Panc1 (cell line): ENCODE data around the gene PIK3CD. TPM values are rescaled to one million over a fixed set of nuclear protein-coding genes. Genes with fewer than 3 reads are reported as not detected.

Source experiments
- ATAC-seq: fragments of 200-7000 bp; cut with Tn5 transposase; 2 replicates; pipeline ENCODE4 v1.9.1; 2020; ENCODE audit warnings: mild to moderate bottlenecking, moderate library complexity
- BruUV-seq: library from RNA; stranded (reverse); fragments of 400-500 nt; replicated peaks from 2 replicates; lab custom pipeline; 2021; lab: Mats Ljungman, UMichigan
- CTCF ChIA-PET: fragments of 300-600 bp; sonication (Branson Sonifier 250); formaldehyde crosslinking; loops from one replicate; lab custom pipeline; 2022; ENCODE audit warnings: antibody characterized with exemption; lab: Charles Lee
- POLR2A ChIA-PET: fragments of 300-600 bp; sonication (Branson Sonifier 250); formaldehyde crosslinking; loops from one replicate; lab custom pipeline; 2022; ENCODE audit warnings: antibody characterized with exemption; lab: Charles Lee
- DNase-seq: peaks from one replicate; pipeline ENCODE4 v3.0.0-alpha.2; 2010; ENCODE audit warnings: low read depth, low spot score
- H3K27ac ChIP-seq: 2 replicates; pipeline ENCODE4 v1.5.1; 2011; ENCODE audit warnings: mild to moderate bottlenecking, low read length, inconsistent platforms
- H3K27me3 ChIP-seq: fragments of 200-500 bp; sonication (Bioruptor generic); 2 replicates; pipeline ENCODE4 v1.6.0; 2014; ENCODE audit warnings: low read length, inconsistent platforms; ENCODE audit not compliant: control insufficient read depth, insufficient read depth
- H3K36me3 ChIP-seq: fragments of 200-500 bp; sonication (Bioruptor generic); 2 replicates; pipeline ENCODE4 v1.5.1; 2014; ENCODE audit warnings: inconsistent platforms, mild to moderate bottlenecking, low read length, moderate library complexity; ENCODE audit not compliant: control insufficient read depth, insufficient read depth
- H3K4me1 ChIP-seq: 2 replicates; pipeline ENCODE4 v1.5.1; 2011; ENCODE audit warnings: inconsistent platforms, mild to moderate bottlenecking, low read length, moderate library complexity; ENCODE audit not compliant: control insufficient read depth, insufficient read depth
- H3K4me3 ChIP-seq, 2 experiments: 2 replicates each; pipeline ENCODE4 v1.5.1; 2011 to 2012; ENCODE audit warnings: low read depth in 2 of 2, low read length in 2 of 2, mild to moderate bottlenecking in 2 of 2, inconsistent platforms in 1 of 2, moderate library complexity in 1 of 2
- H3K9me3 ChIP-seq: fragments of 200-500 bp; sonication (Bioruptor generic); 2 replicates; pipeline ENCODE4 v1.5.1; 2014; ENCODE audit warnings: low read depth, mild to moderate bottlenecking, inconsistent platforms, low read length, moderate library complexity; ENCODE audit not compliant: control insufficient read depth, insufficient read depth
- POLR2AphosphoS5 ChIP-seq: IDR thresholded peaks from 2 replicates; pipeline ENCODE4 v1.6.1; 2012; ENCODE audit warnings: mild to moderate bottlenecking, low read depth, low read length, moderate library complexity
- SIN3A ChIP-seq: IDR thresholded peaks from 2 replicates; pipeline ENCODE4 v1.6.1; 2012; ENCODE audit warnings: low read depth, mild to moderate bottlenecking, low read length, moderate library complexity, borderline replicate concordance; ENCODE audit not compliant: insufficient read depth
- TCF7L2 ChIP-seq: IDR thresholded peaks from 2 replicates; pipeline ENCODE4 v1.6.1; 2011; ENCODE audit warnings: mild to moderate bottlenecking, low read depth, low read length, inconsistent platforms
- in situ Hi-C: cut with HindIII; loops from 2 replicates; pipeline ENCODE4 v1.10.0; 2016; ENCODE audit warnings: low sequenced_read_pairs, low pct_unique_long_range_greater_than_20kb
- intact Hi-C: fragments of 100-400 bp; cut with micrococcal nuclease; formaldehyde crosslinking; loops from one replicate; pipeline ENCODE4 v1.10.0; 2022; ENCODE audit not compliant: unreplicated experiment
- total RNA-seq: library from RNA; stranded (reverse); gene quantifications from one replicate; pipeline ENCODE4 v1.2.1, GENCODE V29; 2021; ENCODE audit not compliant: unreplicated experiment
- TF ChIP-seq, protein P1 (sequence below): fragments of 450-650 bp; IDR thresholded peaks from 2 replicates; pipeline ENCODE4 v1.5.1; 2017; ENCODE audit warnings: mild to moderate bottlenecking
- TF ChIP-seq, protein P2 (sequence below), 2 experiments: IDR thresholded peaks; 2 replicates each; pipeline ENCODE4 v1.6.1; 2011 to 2012; ENCODE audit warnings: low read depth in 2 of 2, control low read depth in 1 of 2, low read length in 1 of 2, mild to moderate bottlenecking in 1 of 2, moderate library complexity in 1 of 2; ENCODE audit not compliant: insufficient read depth in 1 of 2

PIK3CD gene
- total RNA-seq, 1 experiment from 2014 or later: 12.5 TPM

DNA sequence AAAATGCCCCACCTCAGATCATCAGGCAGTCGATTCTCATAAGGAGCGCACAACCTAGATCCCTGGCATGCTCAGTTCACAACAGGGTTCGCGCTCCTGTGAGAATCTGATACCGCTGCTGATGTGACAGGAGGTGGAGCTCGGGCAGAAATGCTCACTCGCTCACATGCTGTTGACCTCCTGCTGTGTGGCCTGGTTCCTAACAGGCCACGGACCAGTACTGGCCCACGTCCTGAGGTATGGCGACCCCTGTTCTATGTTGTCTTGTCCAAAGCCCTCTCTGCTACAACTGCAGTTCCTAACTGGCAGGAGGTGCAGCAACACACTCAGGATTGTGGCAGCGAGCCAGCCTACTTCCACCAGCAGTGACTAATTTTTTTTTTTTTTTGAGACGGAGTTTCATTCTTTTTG, 101.6 kb downstream of the PIK3CD start:
- no peak for TF ChIP-seq POLR2AphosphoS5
- no peak for TF ChIP-seq SIN3A
- TF ChIP-seq, protein P1, sequence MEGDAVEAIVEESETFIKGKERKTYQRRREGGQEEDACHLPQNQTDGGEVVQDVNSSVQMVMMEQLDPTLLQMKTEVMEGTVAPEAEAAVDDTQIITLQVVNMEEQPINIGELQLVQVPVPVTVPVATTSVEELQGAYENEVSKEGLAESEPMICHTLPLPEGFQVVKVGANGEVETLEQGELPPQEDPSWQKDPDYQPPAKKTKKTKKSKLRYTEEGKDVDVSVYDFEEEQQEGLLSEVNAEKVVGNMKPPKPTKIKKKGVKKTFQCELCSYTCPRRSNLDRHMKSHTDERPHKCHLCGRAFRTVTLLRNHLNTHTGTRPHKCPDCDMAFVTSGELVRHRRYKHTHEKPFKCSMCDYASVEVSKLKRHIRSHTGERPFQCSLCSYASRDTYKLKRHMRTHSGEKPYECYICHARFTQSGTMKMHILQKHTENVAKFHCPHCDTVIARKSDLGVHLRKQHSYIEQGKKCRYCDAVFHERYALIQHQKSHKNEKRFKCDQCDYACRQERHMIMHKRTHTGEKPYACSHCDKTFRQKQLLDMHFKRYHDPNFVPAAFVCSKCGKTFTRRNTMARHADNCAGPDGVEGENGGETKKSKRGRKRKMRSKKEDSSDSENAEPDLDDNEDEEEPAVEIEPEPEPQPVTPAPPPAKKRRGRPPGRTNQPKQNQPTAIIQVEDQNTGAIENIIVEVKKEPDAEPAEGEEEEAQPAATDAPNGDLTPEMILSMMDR: no peak
- TF ChIP-seq, protein P2, sequence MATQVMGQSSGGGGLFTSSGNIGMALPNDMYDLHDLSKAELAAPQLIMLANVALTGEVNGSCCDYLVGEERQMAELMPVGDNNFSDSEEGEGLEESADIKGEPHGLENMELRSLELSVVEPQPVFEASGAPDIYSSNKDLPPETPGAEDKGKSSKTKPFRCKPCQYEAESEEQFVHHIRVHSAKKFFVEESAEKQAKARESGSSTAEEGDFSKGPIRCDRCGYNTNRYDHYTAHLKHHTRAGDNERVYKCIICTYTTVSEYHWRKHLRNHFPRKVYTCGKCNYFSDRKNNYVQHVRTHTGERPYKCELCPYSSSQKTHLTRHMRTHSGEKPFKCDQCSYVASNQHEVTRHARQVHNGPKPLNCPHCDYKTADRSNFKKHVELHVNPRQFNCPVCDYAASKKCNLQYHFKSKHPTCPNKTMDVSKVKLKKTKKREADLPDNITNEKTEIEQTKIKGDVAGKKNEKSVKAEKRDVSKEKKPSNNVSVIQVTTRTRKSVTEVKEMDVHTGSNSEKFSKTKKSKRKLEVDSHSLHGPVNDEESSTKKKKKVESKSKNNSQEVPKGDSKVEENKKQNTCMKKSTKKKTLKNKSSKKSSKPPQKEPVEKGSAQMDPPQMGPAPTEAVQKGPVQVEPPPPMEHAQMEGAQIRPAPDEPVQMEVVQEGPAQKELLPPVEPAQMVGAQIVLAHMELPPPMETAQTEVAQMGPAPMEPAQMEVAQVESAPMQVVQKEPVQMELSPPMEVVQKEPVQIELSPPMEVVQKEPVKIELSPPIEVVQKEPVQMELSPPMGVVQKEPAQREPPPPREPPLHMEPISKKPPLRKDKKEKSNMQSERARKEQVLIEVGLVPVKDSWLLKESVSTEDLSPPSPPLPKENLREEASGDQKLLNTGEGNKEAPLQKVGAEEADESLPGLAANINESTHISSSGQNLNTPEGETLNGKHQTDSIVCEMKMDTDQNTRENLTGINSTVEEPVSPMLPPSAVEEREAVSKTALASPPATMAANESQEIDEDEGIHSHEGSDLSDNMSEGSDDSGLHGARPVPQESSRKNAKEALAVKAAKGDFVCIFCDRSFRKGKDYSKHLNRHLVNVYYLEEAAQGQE (IDR thresholded peaks at IDR 0.05; ENCODE audit: insufficient read depth in 1 of 2, low read depth in 2 of 2, low read length in 1 of 2): no peak
- TF ChIP-seq TCF7L2: no peak
- POLR2A ChIA-PET: no interaction called here
- Histone ChIP-seq H3K9me3 (no peaks in the 10 kb centered on the region), H3K27me3 (no peaks in the 10 kb centered on the region), H3K4me1 (no peaks in the 10 kb centered on the region), H3K4me3 (no peak overlapping the region), H3K27ac (no peak overlapping the region), H3K36me3 (no peaks in the 10 kb centered on the region)
- intact Hi-C loops: no loop called here
- ATAC-seq: no peak
- no peak for DNase-seq
- no TSS peak for BruUV-seq
- in situ Hi-C loops: no loop called here
- CTCF ChIA-PET: no interaction called here

DNA sequence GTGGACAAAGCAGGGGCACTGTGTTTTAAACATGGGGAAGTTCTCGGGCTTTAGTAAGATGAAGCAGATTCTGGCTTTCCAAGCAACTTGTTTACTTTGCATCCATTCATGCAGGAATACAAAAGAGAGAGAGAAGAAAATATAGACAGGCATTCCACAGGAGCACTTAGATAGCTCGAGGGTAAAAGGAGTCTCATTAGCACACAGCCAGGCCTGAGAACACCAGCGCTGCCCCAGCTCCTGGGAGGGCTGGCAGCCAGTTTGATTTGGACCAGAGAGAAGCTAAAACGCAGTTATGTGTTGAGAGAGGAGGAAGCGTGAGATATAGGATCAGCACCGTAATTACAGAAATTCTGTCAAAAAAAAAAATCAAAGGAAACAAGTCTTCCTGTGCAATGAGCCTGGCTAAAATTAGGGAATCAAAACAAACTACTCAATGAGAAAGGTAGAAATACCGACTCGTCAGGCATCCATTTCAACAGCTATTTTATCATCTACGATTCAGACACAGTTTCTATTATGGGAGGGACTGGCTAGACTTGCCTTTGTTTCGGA, 104.0 kb downstream of the PIK3CD start:
- H3K27ac ChIP-seq: no peak overlapping the region
- BruUV-seq: TSS peak; percentile 37
- H3K4me1 ChIP-seq: no peaks in the 10 kb centered on the region
- no peaks in the 10 kb centered on the region for H3K27me3 ChIP-seq
- H3K9me3 ChIP-seq: no peaks in the 10 kb centered on the region
- H3K4me3 ChIP-seq: no peak overlapping the region
- in situ Hi-C loops (no loop called here), intact Hi-C loops (no loop called here)
- ChIA-PET CTCF (no interaction called here), POLR2A (no interaction called here)
- no peak for DNase-seq
- TF ChIP-seq SIN3A (no peak), POLR2AphosphoS5 (no peak), TCF7L2 (no peak)
- TF ChIP-seq, protein P2 (IDR thresholded peaks at IDR 0.05; ENCODE audit: insufficient read depth in 1 of 2, low read depth in 2 of 2, low read length in 1 of 2): no peak
- TF ChIP-seq, protein P1: no peak
- ATAC-seq: no peak
- no peaks in the 10 kb centered on the region for H3K36me3 ChIP-seq
